Dendritic cell treated with granulocyte-macrophage colony-stimulating factor and Interleukin-4, amounts not matched to agents 40 ng/mL and 50 ng/mL, for 4 days (primary cell): ENCODE measurements around the gene ZNF672.
"Not testable (repeated sequence)": the region's sequence is repeated elsewhere in the genome, so short reads cannot be mapped to it uniquely, and the experiment has no call there.

Experiments used
- H3K27ac Mint-ChIP-seq: one replicate; pipeline ENCODE4 v1.8.0; 2022; ENCODE audit warnings: mild to moderate bottlenecking, mixed read lengths
- H3K27me3 Mint-ChIP-seq: one replicate; pipeline ENCODE4 v1.8.0; 2022; ENCODE audit warnings: mild to moderate bottlenecking, mixed read lengths
- H3K36me3 Mint-ChIP-seq: one replicate; pipeline ENCODE4 v1.8.0; 2022; ENCODE audit warnings: low read depth, mixed read lengths
- H3K4me1 Mint-ChIP-seq: one replicate; pipeline ENCODE4 v1.8.0; 2022; ENCODE audit warnings: low read depth, mixed read lengths
- H3K4me3 Mint-ChIP-seq: one replicate; pipeline ENCODE4 v1.8.0; 2022; ENCODE audit warnings: mild to moderate bottlenecking, moderate library complexity, mixed read lengths
- H3K9me3 Mint-ChIP-seq: one replicate; pipeline ENCODE4 v1.8.0; 2022; ENCODE audit warnings: mixed read lengths
- intact Hi-C: fragments of 100-400 bp; cut with micrococcal nuclease; formaldehyde crosslinking; loops from one replicate; pipeline ENCODE4 v1.15.0; 2022

ZNF672 gene

DNA sequence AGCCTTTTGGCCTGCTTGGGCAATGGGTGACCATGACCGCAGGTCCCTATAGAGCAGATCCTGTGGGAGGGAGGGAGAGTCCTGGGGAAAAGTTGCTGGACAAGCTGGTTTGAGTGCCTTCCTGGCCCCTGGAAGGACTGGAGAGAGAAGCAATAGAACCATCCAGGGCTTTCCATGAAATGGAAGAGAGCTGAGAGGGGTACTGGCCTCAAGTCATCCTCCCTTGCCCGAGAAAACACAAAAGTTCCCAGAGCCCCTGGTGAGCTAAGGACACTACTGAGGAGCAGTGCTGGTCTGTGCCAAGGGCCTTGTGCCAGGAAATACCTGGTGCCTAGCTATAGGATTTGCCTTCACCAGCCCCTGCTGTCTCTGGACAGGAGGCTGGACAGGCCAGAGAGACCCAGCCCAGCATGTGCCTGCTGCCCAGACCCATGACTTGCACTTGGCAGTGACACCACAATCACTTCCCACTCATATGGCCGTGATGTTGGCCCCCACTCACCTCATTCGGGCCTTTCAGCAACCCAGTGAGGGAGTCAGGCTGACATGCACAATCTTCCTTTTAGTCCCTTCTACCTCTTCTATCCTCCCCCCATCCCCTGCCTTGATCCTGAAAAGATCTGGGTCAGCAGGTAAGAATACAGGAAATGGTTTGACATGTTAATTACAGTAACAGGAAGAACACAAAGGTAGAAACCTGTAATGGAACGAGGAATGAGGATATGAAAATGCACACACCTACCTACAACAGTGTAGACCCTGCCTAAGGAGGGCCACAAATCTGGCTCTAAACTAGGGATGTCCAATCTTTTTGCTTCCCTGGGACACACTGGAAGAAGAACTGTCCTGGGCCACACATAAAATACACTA lies 19.3 kb upstream of the ZNF672 start:
- Mint-ChIP-seq H3K36me3 (peaks cover 95% of the 10 kb centered on the region), H3K4me3 (no peak overlapping the region), H3K27me3 (no peaks in the 10 kb centered on the region), H3K4me1 (peaks cover 77% of the 10 kb centered on the region), H3K9me3 (no peaks in the 10 kb centered on the region), H3K27ac (peak overlapping the region; percentile 57)
- intact Hi-C loops: no loop called here

DNA sequence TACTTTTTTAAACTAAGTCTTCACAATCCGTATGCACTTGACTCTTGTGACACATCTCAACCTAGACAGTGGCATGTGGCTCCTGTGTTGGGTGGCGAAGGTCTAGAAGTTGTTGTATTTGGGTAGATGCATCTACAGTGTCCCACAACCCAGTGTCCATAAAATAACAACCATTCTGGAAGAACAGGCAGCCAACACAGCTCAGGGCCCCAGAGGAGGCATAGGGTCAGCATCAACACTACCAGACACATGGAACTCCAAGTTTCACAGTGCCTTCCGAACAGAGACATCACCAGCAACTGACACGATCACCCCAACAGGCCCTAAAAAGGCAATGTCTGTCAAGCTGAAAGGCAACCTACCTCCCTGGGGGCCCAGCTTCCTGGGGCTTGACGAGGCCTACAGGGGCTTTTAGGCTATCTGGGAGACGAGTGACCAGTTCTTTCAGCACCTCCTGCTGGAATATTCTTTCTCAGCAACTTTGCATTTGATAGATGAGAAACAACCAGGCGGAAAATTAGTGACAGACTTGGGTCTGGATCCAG lies 17.9 kb upstream of the ZNF672 start:
- H3K4me1 Mint-ChIP-seq: peaks cover 90% of the 10 kb centered on the region
- no peak overlapping the region for H3K4me3 Mint-ChIP-seq
- peak overlapping the region; percentile 99 for H3K27ac Mint-ChIP-seq
- peaks cover 95% of the 10 kb centered on the region for H3K36me3 Mint-ChIP-seq
- no peaks in the 10 kb centered on the region for H3K9me3 Mint-ChIP-seq
- no peaks in the 10 kb centered on the region for H3K27me3 Mint-ChIP-seq
- intact Hi-C loops: no loop called here

DNA sequence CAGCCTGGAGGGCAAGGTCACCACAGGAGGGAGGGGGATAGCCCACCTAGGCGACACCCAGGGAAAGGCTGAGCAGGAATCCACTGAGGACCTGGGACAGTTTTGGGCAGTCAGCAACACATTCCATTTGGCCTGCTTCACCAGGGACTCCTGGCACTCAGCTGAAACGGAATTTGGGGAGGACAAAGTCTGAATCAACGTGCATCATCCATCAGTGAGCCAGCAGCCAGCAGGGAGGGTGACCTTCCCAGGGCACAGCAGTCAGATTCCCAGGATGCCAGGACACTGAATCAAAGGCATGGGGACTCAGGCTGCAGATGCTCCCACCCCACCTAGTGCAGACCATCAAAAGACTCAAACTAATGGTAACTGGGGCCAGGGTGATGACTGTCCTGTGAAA lies 16.9 kb upstream of the ZNF672 start:
- H3K9me3 Mint-ChIP-seq: no peaks in the 10 kb centered on the region
- H3K36me3 Mint-ChIP-seq: peaks cover 95% of the 10 kb centered on the region
- H3K4me3 Mint-ChIP-seq: no peak overlapping the region
- H3K27ac Mint-ChIP-seq: peak overlapping the region; percentile 99
- peaks cover 91% of the 10 kb centered on the region for H3K4me1 Mint-ChIP-seq
- no peaks in the 10 kb centered on the region for H3K27me3 Mint-ChIP-seq
- intact Hi-C loops: no loop called here

DNA sequence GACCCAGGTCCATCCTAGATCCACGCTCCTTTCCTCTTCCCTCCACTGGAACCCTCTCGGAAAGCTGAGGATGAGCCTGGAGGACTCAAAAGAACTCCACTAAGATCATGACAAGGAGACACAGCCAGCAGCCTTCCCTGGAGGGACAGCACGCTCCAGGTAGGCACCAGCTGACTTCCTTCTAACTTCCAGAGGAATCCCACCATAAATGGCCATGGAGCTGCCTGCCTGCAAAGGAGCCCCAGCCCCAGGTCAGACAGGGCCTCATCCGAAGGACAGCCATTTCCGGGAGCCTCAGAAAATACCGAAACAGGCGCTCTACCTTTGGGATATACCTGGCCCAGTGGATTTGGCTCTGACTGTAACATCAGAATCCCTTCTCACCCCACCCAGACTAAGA lies 16.4 kb upstream of the ZNF672 start:
- Mint-ChIP-seq H3K9me3 (no peaks in the 10 kb centered on the region), H3K4me1 (peaks cover 88% of the 10 kb centered on the region), H3K36me3 (peaks cover 92% of the 10 kb centered on the region), H3K4me3 (no peak overlapping the region), H3K27me3 (no peaks in the 10 kb centered on the region), H3K27ac (peak overlapping the region; percentile 99)
- intact Hi-C loops: no loop called here

DNA sequence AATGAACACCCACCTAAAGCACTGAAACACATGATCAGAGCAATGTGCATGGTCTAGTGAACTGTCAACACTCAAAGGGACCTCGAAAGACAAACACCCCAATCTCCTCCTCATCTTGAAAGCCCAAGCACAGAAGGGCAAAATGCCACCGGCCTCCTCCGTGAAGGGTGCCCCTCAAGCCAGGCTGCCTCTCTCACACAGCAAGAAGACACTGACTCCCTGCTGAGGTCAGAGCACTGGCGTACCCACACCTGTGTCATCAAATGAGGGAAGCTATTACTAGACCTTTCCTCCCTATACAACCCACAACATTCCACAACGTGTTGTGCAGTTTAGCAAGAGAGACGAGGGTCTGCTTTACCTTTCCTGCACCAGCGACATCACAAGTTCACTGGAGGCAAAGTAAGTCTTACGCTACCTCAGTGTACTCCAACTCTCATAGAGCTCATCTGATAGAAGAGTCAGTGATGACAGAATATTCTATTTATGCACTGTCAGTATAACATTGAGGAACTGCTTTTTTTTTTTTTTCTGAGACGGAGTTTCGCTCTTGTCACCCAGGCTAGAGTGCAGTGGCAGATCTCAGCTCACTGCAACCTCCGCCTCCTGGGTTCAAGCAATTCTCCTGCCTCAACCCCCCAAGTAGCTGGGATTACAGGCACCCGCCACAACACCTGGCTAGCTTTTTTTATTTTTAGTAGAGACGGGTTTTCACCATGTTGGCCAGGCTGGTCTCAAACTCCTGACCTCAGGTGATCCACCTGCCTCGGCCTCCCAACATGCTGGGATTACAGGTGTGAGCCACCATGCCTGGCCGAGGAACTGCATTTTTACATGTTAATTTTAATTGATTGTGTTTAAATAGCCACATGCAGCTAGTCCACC lies 15.6 kb upstream of the ZNF672 start:
- H3K4me1 Mint-ChIP-seq: peaks cover 88% of the 10 kb centered on the region
- intact Hi-C loops: no loop called here
- peak overlapping the region; percentile 99 for H3K27ac Mint-ChIP-seq
- H3K4me3 Mint-ChIP-seq: peak overlapping the region; percentile 54
- peaks cover 85% of the 10 kb centered on the region for H3K36me3 Mint-ChIP-seq
- no peaks in the 10 kb centered on the region for H3K9me3 Mint-ChIP-seq
- H3K27me3 Mint-ChIP-seq: no peaks in the 10 kb centered on the region

DNA sequence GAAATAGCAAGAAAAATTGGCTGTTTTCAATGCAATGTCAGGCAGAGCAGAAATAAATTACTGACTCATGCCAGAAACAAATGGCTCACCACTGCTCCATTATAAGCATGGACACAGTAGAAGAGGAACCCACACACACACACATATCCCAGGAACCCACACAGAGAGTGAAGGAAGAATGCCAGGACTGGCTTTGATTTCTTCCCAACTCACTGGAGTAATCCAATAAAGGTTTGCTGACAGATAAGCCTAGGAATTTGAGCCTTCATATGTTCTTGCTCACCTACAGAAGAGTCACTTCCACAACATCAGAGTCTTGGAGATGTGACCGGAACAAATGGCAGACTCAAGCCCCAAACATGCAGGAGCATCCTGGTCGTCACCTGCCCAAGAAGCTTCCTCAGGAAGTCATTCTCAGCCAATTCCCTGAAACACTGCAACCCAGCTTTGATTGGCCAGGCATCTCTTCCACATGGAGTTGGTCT lies 14.5 kb upstream of the ZNF672 start:
- Mint-ChIP-seq H3K36me3 (peaks cover 73% of the 10 kb centered on the region), H3K4me1 (peaks cover 86% of the 10 kb centered on the region), H3K27me3 (no peaks in the 10 kb centered on the region), H3K4me3 (peak overlapping the region; percentile 54), H3K27ac (peak overlapping the region; percentile 99), H3K9me3 (no peaks in the 10 kb centered on the region)
- intact Hi-C loops: no loop called here

DNA sequence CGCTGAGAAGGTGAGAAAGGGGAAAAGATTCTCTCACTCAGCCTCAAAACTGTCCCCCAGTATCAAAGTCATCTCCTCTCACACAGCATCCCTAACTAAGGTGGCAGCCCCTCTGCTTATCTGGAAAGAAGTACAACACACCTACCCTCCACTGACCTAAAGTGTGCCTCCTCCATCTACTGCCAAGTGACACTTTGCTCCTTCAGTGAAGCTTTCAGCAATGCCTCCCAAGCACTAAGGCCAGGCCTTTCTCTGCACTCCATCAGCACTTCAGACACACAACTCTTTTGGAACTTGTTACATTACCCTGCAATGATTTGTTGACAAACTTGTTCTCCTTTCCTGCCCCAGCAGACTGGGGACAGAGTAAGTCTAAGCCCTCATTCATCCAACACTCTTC lies 13.7 kb upstream of the ZNF672 start:
- Mint-ChIP-seq H3K27me3 (no peaks in the 10 kb centered on the region), H3K4me3 (peak overlapping the region; percentile 88), H3K4me1 (peaks cover 84% of the 10 kb centered on the region), H3K27ac (peak overlapping the region; percentile 99), H3K36me3 (peaks cover 65% of the 10 kb centered on the region), H3K9me3 (no peaks in the 10 kb centered on the region)
- intact Hi-C loops: no loop called here

DNA sequence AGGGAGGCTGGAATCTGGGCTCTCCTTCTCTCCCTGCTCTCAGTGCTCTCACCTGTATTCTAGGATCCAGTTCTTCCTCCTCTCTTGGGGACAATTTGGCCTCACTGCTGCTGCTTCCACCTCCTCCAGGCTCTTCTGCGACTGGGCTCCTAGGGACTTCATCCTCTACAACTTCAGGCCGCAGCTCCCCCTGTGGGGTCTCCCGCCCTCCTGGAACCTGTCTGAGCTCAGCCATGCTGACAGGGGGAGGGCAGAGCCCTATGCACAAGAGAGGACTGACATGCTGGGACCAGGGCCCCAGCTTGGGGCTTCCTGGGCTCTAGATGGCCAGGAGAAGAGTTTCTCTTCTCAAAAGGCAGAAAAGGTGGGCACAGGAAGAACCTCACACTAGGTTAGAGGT lies 13.3 kb upstream of the ZNF672 start:
- Mint-ChIP-seq H3K36me3 (peaks cover 61% of the 10 kb centered on the region), H3K4me3 (peak overlapping the region; percentile 88), H3K27ac (peak overlapping the region; percentile 99), H3K9me3 (no peaks in the 10 kb centered on the region), H3K4me1 (peaks cover 82% of the 10 kb centered on the region), H3K27me3 (no peaks in the 10 kb centered on the region)
- intact Hi-C loops: no loop called here

DNA sequence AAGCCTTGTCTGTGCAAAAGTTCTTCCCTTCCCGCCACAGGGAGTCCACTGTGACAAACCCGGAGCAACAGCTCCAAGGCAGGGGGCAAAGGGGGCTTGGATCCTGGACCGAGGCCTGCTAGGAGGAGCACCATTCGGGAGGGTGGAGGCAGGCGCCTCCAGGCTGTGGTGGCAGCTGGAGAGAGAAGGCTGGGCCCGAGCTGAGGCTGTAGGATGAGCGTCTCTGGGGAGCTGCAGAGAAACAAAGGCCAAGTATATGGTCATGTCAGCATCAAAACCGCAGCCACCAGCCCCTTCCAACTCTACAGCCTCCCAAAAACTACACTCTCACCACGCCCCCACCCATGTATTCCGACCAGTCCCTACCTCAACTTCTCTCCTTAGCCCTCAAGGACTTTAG lies 12.9 kb upstream of the ZNF672 start:
- intact Hi-C loops: no loop called here
- Mint-ChIP-seq H3K27ac (peak overlapping the region; percentile 99), H3K27me3 (no peaks in the 10 kb centered on the region), H3K4me3 (peak overlapping the region; percentile 88), H3K36me3 (peaks cover 57% of the 10 kb centered on the region), H3K9me3 (no peaks in the 10 kb centered on the region), H3K4me1 (peaks cover 79% of the 10 kb centered on the region)

DNA sequence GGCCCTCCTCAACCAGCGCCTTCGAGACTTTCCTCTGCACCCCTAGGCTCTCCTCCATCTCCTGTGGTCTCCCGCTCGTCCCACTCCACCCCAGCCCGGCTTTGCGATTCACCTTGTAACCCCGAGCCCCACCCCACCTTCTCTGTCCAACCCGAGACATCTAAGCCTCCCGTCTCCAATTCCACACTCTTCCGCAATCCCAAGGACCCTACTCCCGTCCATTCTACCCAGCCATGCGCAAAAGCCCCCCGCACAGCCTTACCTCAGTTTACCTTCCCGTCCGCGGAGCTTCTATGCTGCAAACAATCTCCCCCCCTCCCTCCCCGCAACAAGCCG lies 12.5 kb upstream of the ZNF672 start:
- Mint-ChIP-seq H3K9me3 (no peaks in the 10 kb centered on the region), H3K27me3 (no peaks in the 10 kb centered on the region), H3K4me3 (peak overlapping the region; percentile 88), H3K27ac (peak overlapping the region; percentile 99), H3K4me1 (peaks cover 75% of the 10 kb centered on the region), H3K36me3 (peaks cover 53% of the 10 kb centered on the region)
- intact Hi-C loops: no loop called here

DNA sequence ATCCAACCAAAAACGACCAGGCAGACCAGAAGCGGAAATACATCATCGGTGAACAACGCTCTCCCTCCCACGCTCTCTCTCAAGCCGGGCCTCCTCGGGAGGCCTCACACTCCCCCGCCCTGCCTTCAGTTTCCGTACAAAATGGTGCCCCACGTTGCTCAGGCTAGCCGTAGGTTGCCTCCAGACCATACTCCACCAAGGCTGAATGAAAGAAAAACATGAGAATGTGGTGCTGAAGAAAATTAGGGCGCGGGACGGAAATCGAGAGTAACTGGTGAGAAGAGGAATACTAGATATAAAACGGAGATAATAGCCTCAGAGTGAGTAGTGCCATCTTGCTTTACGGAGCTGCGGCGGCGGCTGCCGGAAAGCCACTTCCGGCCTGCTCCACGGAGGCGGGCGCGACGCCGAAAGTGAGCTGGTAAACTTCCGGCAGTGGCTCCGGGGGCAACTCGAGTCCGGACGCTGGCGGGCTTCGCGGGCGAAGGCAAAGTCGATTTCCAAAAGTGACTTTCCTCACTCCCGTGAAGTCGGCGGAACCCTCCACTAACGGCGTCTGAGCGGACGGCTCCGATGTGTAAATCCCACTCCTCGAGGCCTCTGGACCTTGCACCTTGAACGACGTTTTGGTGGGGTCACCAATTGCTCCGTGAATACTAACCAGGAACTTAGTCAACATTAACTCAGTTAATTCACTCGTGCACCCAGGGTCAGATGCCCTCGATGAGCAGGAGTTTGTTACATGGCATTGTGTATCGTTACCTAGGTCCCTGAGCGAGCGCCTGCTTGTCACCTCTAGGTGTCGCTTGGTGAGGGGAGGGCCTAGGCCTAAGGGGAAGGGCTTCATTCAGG lies 11.9 kb upstream of the ZNF672 start, which contains the start of gene SH3BP5L:
TSS of gene SH3BP5L (minus strand) at position 7 of the 852 bp plus-strand sequence. CDS start 980 bp downstream, outside the sequence.
- peaks cover 69% of the 10 kb centered on the region for H3K4me1 Mint-ChIP-seq
- H3K27ac Mint-ChIP-seq: peak within 1 kb of the TSS; percentile 99
- peak within 1 kb of the TSS; percentile 88 for H3K4me3 Mint-ChIP-seq
- intact Hi-C loops: loop anchor here (1.0 kb wide), 1 partner anchor 12 kb away; the partner anchor contains the start of gene ZNF672
- H3K9me3 Mint-ChIP-seq: no peaks in the 10 kb centered on the region
- H3K36me3 Mint-ChIP-seq: peaks cover 47% of the 10 kb centered on the region
- no peaks in the 10 kb centered on the region for H3K27me3 Mint-ChIP-seq

DNA sequence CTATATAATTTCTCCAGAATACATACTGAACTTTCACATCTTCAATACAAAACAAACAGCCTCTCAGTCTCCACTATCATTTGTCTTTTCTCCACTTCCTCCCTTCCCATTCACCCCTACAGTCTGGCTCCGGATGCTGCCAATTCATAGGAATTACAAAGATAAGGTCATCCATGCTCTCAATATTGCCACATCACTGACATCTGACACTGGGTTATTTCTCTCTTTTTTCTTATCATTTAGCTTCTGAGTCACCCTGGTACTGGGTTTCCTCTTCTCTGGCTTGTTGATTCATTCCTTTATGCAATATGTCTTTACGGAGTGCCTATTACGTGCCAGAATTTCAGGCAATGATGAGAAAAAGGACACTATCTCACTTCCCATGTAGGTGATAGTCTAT lies 9.2 kb upstream of the ZNF672 start:
- Mint-ChIP-seq H3K27me3 (no peaks in the 10 kb centered on the region), H3K36me3 (peaks cover 25% of the 10 kb centered on the region), H3K9me3 (no peaks in the 10 kb centered on the region), H3K27ac (peak overlapping the region; percentile 46), H3K4me3 (no peak overlapping the region), H3K4me1 (peaks cover 47% of the 10 kb centered on the region)
- intact Hi-C loops: no loop called here

DNA sequence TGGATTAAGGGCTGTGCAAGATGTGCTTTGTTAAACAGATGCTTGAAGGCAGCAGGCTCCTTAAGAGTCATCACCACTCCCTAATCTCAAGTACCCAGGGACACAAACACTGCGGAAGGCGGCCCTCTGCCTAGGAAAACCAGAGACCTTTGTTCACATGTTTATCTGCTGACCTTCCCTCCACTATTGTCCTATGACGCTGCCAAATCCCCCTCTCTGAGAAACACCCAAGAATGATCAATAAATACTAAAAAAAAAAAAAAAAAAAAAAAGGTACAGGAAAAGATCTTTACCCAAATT lies 7.4 kb upstream of the ZNF672 start:
- H3K4me3 Mint-ChIP-seq, intact Hi-C loops, H3K9me3 Mint-ChIP-seq, H3K27me3 Mint-ChIP-seq, H3K27ac Mint-ChIP-seq, H3K36me3 Mint-ChIP-seq: not testable (repeated sequence)
- peaks cover 29% of the 10 kb centered on the region for H3K4me1 Mint-ChIP-seq
